ENCODE data around the gene STAT1. TPM values are rescaled to one million over a fixed set of nuclear protein-coding genes. Genes with fewer than 3 reads are reported as not detected.

Gene STAT1
- 10 to 100 TPM in 1 of 2 donors, 1 to 10 TPM in 1; 6.4 to 16.7 TPM for polyA plus RNA-seq

DNA sequence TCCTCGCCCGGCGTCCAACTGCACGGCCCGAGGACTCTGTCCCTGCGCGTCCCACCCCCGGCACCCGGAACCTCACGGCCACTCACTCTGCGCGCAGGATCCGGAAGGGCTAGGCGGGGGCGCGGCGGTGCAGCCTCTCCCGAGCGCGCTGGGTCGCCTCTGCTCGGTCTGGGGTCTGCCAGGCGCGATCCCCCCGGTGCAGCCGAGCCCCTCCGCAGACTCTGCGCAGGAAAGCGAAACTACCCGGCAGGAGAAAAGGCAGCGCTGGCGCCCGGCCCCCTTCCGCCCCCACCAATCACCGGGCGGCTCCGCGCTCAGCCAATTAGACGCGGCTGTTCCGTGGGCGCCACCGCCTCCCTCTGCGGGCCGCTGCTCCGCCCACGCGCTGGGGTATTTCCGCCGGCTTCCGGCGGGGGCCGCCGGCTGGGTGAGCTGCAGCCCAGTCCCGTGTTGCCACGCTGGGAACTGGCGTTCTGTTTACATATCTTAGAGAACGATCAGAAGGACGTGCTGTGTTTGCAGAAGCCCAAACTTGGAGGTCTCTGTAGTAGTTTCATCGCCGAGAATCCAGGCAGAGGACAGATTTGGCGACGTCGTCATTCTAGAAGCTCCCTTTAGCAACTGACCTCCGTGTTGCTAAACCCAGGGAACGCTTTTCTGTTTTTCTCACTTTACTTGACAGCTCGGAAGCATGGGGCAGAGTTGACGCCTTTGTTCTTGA, at the start of gene STAT1:
TSS of gene STAT1 (minus strand) at position 240 of the 721 bp plus-strand sequence. CDS start 4,168 bp downstream, outside the sequence.
- no peaks in the 10 kb centered on the region for H3K27me3 ChIP-seq (ENCODE audit: control insufficient read depth in 1 of 2, insufficient read depth in 2 of 2, low read length in 2 of 2)
- H3K4me1 ChIP-seq (ENCODE audit: control insufficient read depth in 2 of 2, insufficient read depth in 2 of 2, low read length in 1 of 2) = peaks cover 0 to 10% of the 10 kb centered on the region in 2 donors
- H3K27ac ChIP-seq (ENCODE audit: low read depth in 2 of 2, low read length in 1 of 2) = peak within 1 kb of the TSS; percentile 87 to 89
- H3K4me3 ChIP-seq (ENCODE audit: low read depth in 1 of 2, low read length in 2 of 2) = peak within 1 kb of the TSS; percentile 75 to 96
- H3K9me3 ChIP-seq (ENCODE audit: control insufficient read depth in 2 of 2, insufficient read depth in 1 of 2, low read depth in 1 of 2, low read length in 1 of 2) = no peaks in the 10 kb centered on the region
- no peaks in the 10 kb centered on the region for H3K36me3 ChIP-seq (ENCODE audit: control insufficient read depth in 2 of 2, insufficient read depth in 2 of 2, low read length in 1 of 2)
- 0 to 1% methylated on average over 58 to 68 of the region's 68 CpGs for WGBS, 2 donors

DNA sequence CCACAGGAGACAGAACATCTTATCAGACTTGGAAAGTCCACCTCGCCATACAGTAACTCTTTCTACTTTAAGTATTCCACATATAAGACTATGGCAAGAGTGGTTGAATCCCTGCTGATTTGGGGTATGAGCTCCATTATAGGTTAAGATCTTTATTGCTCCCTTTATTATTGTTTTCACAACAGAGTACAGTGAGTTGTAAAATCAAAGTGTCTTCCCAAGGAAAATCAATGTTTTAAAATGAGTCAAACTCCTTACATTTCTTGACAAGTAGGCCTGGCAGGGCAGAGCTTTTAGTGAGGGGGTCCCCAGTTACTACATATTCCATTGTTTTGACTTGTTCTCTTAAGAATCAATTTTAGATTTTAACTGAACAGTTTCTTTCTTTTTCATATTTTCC, 49.6 kb upstream of the STAT1 start:
- no peaks in the 10 kb centered on the region for H3K4me1 ChIP-seq (ENCODE audit: control insufficient read depth in 2 of 2, insufficient read depth in 2 of 2, low read length in 1 of 2)
- no peaks in the 10 kb centered on the region for H3K36me3 ChIP-seq (ENCODE audit: control insufficient read depth in 2 of 2, insufficient read depth in 2 of 2, low read length in 1 of 2)
- no peaks in the 10 kb centered on the region for H3K9me3 ChIP-seq (ENCODE audit: control insufficient read depth in 2 of 2, insufficient read depth in 1 of 2, low read depth in 1 of 2, low read length in 1 of 2)
- 85 to 90% methylated on average over 1 of the region's 1 CpG for WGBS, 2 donors
- no peaks in the 10 kb centered on the region for H3K27me3 ChIP-seq (ENCODE audit: control insufficient read depth in 1 of 2, insufficient read depth in 2 of 2, low read length in 2 of 2)
- no peak overlapping the region for H3K4me3 ChIP-seq (ENCODE audit: low read depth in 1 of 2, low read length in 2 of 2)
- no peak overlapping the region for H3K27ac ChIP-seq (ENCODE audit: low read depth in 2 of 2, low read length in 1 of 2)

GRCh38 chr2:191061381-191061980, 47.5 kb upstream of the STAT1 start:
- Histone ChIP-seq H3K27ac (ENCODE audit: low read depth in 2 of 2, low read length in 1 of 2) (no peak overlapping the region), H3K4me3 (ENCODE audit: low read depth in 1 of 2, low read length in 2 of 2) (no peak overlapping the region), H3K36me3 (ENCODE audit: control insufficient read depth in 2 of 2, insufficient read depth in 2 of 2, low read length in 1 of 2) (no peaks in the 10 kb centered on the region), H3K9me3 (ENCODE audit: control insufficient read depth in 2 of 2, insufficient read depth in 1 of 2, low read depth in 1 of 2, low read length in 1 of 2) (no peaks in the 10 kb centered on the region), H3K27me3 (ENCODE audit: control insufficient read depth in 1 of 2, insufficient read depth in 2 of 2, low read length in 2 of 2) (no peaks in the 10 kb centered on the region), H3K4me1 (ENCODE audit: control insufficient read depth in 2 of 2, insufficient read depth in 2 of 2, low read length in 1 of 2) (no peaks in the 10 kb centered on the region)
- 76 to 81% methylated on average over 4 of the region's 4 CpGs for WGBS, 2 donors

DNA sequence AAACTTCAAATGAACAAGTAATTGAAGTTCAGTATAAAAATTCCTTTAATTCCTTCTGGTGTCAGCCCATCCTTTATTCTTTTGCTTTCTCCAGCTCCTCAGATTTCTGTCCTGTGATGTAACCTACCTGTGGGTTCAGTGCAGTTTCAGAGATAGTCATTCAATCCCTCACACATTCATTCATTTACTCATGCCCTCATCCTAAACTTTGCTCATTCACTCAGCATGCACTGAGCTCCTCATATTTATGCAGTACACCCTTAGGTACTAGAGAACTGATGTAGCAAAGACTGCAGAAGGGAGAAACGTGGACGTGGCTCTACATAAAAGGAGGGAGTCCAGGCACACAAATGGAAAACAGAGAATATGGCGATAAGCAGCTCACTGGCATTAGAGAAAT, 45.3 kb upstream of the STAT1 start:
- H3K9me3 ChIP-seq (ENCODE audit: control insufficient read depth in 2 of 2, insufficient read depth in 1 of 2, low read depth in 1 of 2, low read length in 1 of 2) = no peaks in the 10 kb centered on the region
- H3K4me3 ChIP-seq (ENCODE audit: low read depth in 1 of 2, low read length in 2 of 2) = no peak overlapping the region
- WGBS, 2 donors = 89 to 90% methylated on average over 3 of the region's 3 CpGs
- H3K27me3 ChIP-seq (ENCODE audit: control insufficient read depth in 1 of 2, insufficient read depth in 2 of 2, low read length in 2 of 2) = no peaks in the 10 kb centered on the region
- H3K36me3 ChIP-seq (ENCODE audit: control insufficient read depth in 2 of 2, insufficient read depth in 2 of 2, low read length in 1 of 2) = no peaks in the 10 kb centered on the region
- no peak overlapping the region for H3K27ac ChIP-seq (ENCODE audit: low read depth in 2 of 2, low read length in 1 of 2)
- H3K4me1 ChIP-seq (ENCODE audit: control insufficient read depth in 2 of 2, insufficient read depth in 2 of 2, low read length in 1 of 2) = no peaks in the 10 kb centered on the region

- Histone ChIP-seq H3K9me3 (ENCODE audit: control insufficient read depth in 2 of 2, insufficient read depth in 1 of 2, low read depth in 1 of 2, low read length in 1 of 2) (no peaks in the 10 kb centered on the region), H3K27me3 (ENCODE audit: control insufficient read depth in 1 of 2, insufficient read depth in 2 of 2, low read length in 2 of 2) (no peaks in the 10 kb centered on the region), H3K36me3 (ENCODE audit: control insufficient read depth in 2 of 2, insufficient read depth in 2 of 2, low read length in 1 of 2) (no peaks in the 10 kb centered on the region), H3K4me3 (ENCODE audit: low read depth in 1 of 2, low read length in 2 of 2) (no peak overlapping the region), H3K27ac (ENCODE audit: low read depth in 2 of 2, low read length in 1 of 2) (no peak overlapping the region), H3K4me1 (ENCODE audit: control insufficient read depth in 2 of 2, insufficient read depth in 2 of 2, low read length in 1 of 2) (no peaks in the 10 kb centered on the region)
- WGBS, 2 donors = 77 to 78% methylated on average over 2 of the region's 2 CpGs
Measured at GRCh38 chr2:191056228-191056627, 42.3 kb upstream of the STAT1 start.

GRCh38 chr2:191053256-191053655, 39.3 kb upstream of the STAT1 start:
- Histone ChIP-seq H3K36me3 (ENCODE audit: control insufficient read depth in 2 of 2, insufficient read depth in 2 of 2, low read length in 1 of 2) (no peaks in the 10 kb centered on the region), H3K9me3 (ENCODE audit: control insufficient read depth in 2 of 2, insufficient read depth in 1 of 2, low read depth in 1 of 2, low read length in 1 of 2) (no peaks in the 10 kb centered on the region), H3K4me1 (ENCODE audit: control insufficient read depth in 2 of 2, insufficient read depth in 2 of 2, low read length in 1 of 2) (no peaks in the 10 kb centered on the region), H3K27ac (ENCODE audit: low read depth in 2 of 2, low read length in 1 of 2) (no peak overlapping the region), H3K27me3 (ENCODE audit: control insufficient read depth in 1 of 2, insufficient read depth in 2 of 2, low read length in 2 of 2) (no peaks in the 10 kb centered on the region), H3K4me3 (ENCODE audit: low read depth in 1 of 2, low read length in 2 of 2) (no peak overlapping the region)
- 78 to 79% methylated on average over 6 of the region's 6 CpGs for WGBS, 2 donors

- Histone ChIP-seq H3K27me3 (ENCODE audit: control insufficient read depth in 1 of 2, insufficient read depth in 2 of 2, low read length in 2 of 2) (no peaks in the 10 kb centered on the region), H3K36me3 (ENCODE audit: control insufficient read depth in 2 of 2, insufficient read depth in 2 of 2, low read length in 1 of 2) (no peaks in the 10 kb centered on the region), H3K4me1 (ENCODE audit: control insufficient read depth in 2 of 2, insufficient read depth in 2 of 2, low read length in 1 of 2) (no peaks in the 10 kb centered on the region), H3K9me3 (ENCODE audit: control insufficient read depth in 2 of 2, insufficient read depth in 1 of 2, low read depth in 1 of 2, low read length in 1 of 2) (no peaks in the 10 kb centered on the region), H3K4me3 (ENCODE audit: low read depth in 1 of 2, low read length in 2 of 2) (no peak overlapping the region), H3K27ac (ENCODE audit: low read depth in 2 of 2, low read length in 1 of 2) (no peak overlapping the region)
- 28% methylated on average over 10 of the region's 10 CpGs for WGBS, 2 donors
Measured at GRCh38 chr2:191051825-191052778, 38.1 kb upstream of the STAT1 start.

- H3K4me1 ChIP-seq (ENCODE audit: control insufficient read depth in 2 of 2, insufficient read depth in 2 of 2, low read length in 1 of 2) = no peaks in the 10 kb centered on the region
- no peaks in the 10 kb centered on the region for H3K27me3 ChIP-seq (ENCODE audit: control insufficient read depth in 1 of 2, insufficient read depth in 2 of 2, low read length in 2 of 2)
- no peak overlapping the region for H3K27ac ChIP-seq (ENCODE audit: low read depth in 2 of 2, low read length in 1 of 2)
- no peak overlapping the region for H3K4me3 ChIP-seq (ENCODE audit: low read depth in 1 of 2, low read length in 2 of 2)
- WGBS, 2 donors = 67 to 78% methylated on average over 3 of the region's 3 CpGs
- no peaks in the 10 kb centered on the region for H3K36me3 ChIP-seq (ENCODE audit: control insufficient read depth in 2 of 2, insufficient read depth in 2 of 2, low read length in 1 of 2)
- H3K9me3 ChIP-seq (ENCODE audit: control insufficient read depth in 2 of 2, insufficient read depth in 1 of 2, low read depth in 1 of 2, low read length in 1 of 2) = no peaks in the 10 kb centered on the region
Measured at GRCh38 chr2:191051177-191051576, 37.2 kb upstream of the STAT1 start.

DNA sequence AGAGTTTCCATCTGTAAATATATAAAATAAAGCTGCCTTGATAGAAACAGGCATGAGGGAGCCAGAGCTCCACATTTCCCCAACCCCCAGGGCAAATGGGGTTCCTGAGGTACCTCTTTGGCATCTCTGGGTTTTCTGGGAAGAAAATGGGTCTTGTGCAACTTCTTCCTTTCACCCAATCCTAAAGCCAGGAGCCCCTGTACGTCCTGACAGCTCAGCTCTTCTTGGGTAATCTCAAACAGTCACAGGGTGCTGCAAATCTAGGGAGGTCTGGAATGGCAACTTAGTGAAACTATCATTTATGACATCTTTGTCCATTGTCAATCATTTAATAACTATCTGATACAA, 36.6 kb upstream of the STAT1 start:
- no peaks in the 10 kb centered on the region for H3K36me3 ChIP-seq (ENCODE audit: control insufficient read depth in 2 of 2, insufficient read depth in 2 of 2, low read length in 1 of 2)
- no peaks in the 10 kb centered on the region for H3K4me1 ChIP-seq (ENCODE audit: control insufficient read depth in 2 of 2, insufficient read depth in 2 of 2, low read length in 1 of 2)
- H3K27me3 ChIP-seq (ENCODE audit: control insufficient read depth in 1 of 2, insufficient read depth in 2 of 2, low read length in 2 of 2) = no peaks in the 10 kb centered on the region
- 35 to 40% methylated on average over 1 of the region's 1 CpG for WGBS, 2 donors
- H3K9me3 ChIP-seq (ENCODE audit: control insufficient read depth in 2 of 2, insufficient read depth in 1 of 2, low read depth in 1 of 2, low read length in 1 of 2) = no peaks in the 10 kb centered on the region
- no peak overlapping the region for H3K4me3 ChIP-seq (ENCODE audit: low read depth in 1 of 2, low read length in 2 of 2)
- H3K27ac ChIP-seq (ENCODE audit: low read depth in 2 of 2, low read length in 1 of 2) = no peak overlapping the region

Data from esophagus (tissue), 2 donors.